ENCODE data around the gene HOXB3.

Gene HOXB3

GRCh38 chr17:48625495-48626244, 35.6 kb upstream of the HOXB3 start:
- peak; percentile 65 for DNase-seq (ENCODE audit: low spot score)

GRCh38 chr17:48624544-48625494, 34.8 kb upstream of the HOXB3 start:
- no peak for DNase-seq (ENCODE audit: low spot score)

GRCh38 chr17:48624118-48624517, 34.1 kb upstream of the HOXB3 start:
- DNase-seq (ENCODE audit: low spot score): no peak

- no peak for DNase-seq (ENCODE audit: low spot score)
Measured at GRCh38 chr17:48623583-48623982, 33.5 kb upstream of the HOXB3 start.

GRCh38 chr17:48622857-48623256, 32.8 kb upstream of the HOXB3 start:
- no peak for DNase-seq (ENCODE audit: low spot score)

GRCh38 chr17:48621410-48622392, 31.7 kb upstream of the HOXB3 start:
- no peak for DNase-seq (ENCODE audit: low spot score)

GRCh38 chr17:48620461-48621139, 30.6 kb upstream of the HOXB3 start:
- no peak for DNase-seq (ENCODE audit: low spot score)

- DNase-seq (ENCODE audit: low spot score): no peak
Measured at GRCh38 chr17:48619826-48620449, 29.9 kb upstream of the HOXB3 start.

GRCh38 chr17:48618256-48618896, 28.3 kb upstream of the HOXB3 start:
- peak; percentile 99 for DNase-seq (ENCODE audit: low spot score)

GRCh38 chr17:48617471-48618255, 27.6 kb upstream of the HOXB3 start:
- DNase-seq (ENCODE audit: low spot score): no peak

- DNase-seq (ENCODE audit: low spot score): no peak
Measured at GRCh38 chr17:48616717-48617470, 26.9 kb upstream of the HOXB3 start.

GRCh38 chr17:48615963-48616716, 26.1 kb upstream of the HOXB3 start:
- no peak for DNase-seq (ENCODE audit: low spot score)

GRCh38 chr17:48615047-48615962, 25.3 kb upstream of the HOXB3 start, which contains the start of gene HOXB8:
Gene HOXB8 (minus strand): TSS chr17:48615292. CDS start chr17:48614704, 588 bp downstream.
- DNase-seq (ENCODE audit: low spot score): no peak

GRCh38 chr17:48613862-48614694, 24.0 kb upstream of the HOXB3 start:
- DNase-seq (ENCODE audit: low spot score): no peak

GRCh38 chr17:48612854-48613691, 23.0 kb upstream of the HOXB3 start:
- peak; percentile 61 for DNase-seq (ENCODE audit: low spot score)

All from HuH-7.5 (cell line).